ENCODE results near the gene CCL19.

CCL19 gene

GRCh38 chr9:34689512-34689911, 1.6 kb downstream of the CCL19 start:
- Histone ChIP-seq H3K27me3 (no peaks in the 10 kb centered on the region), H3K36me3 (peaks cover 0 to under 1% (median 0%) of the 10 kb centered on the region in 3 donors), H3K9me3 (no peaks in the 10 kb centered on the region), H3K27ac (no peak overlapping the region), H3K4me1 (peaks cover 0 to 56% (median 31%) of the 10 kb centered on the region in 4 donors), H3K4me3 (no peak overlapping the region)
- TF ChIP-seq, protein P1, sequence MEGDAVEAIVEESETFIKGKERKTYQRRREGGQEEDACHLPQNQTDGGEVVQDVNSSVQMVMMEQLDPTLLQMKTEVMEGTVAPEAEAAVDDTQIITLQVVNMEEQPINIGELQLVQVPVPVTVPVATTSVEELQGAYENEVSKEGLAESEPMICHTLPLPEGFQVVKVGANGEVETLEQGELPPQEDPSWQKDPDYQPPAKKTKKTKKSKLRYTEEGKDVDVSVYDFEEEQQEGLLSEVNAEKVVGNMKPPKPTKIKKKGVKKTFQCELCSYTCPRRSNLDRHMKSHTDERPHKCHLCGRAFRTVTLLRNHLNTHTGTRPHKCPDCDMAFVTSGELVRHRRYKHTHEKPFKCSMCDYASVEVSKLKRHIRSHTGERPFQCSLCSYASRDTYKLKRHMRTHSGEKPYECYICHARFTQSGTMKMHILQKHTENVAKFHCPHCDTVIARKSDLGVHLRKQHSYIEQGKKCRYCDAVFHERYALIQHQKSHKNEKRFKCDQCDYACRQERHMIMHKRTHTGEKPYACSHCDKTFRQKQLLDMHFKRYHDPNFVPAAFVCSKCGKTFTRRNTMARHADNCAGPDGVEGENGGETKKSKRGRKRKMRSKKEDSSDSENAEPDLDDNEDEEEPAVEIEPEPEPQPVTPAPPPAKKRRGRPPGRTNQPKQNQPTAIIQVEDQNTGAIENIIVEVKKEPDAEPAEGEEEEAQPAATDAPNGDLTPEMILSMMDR (IDR thresholded peaks at IDR 0.05): no peak
- DNase-seq: no peak
- intact Hi-C loops (cut with DNase I; ENCODE audit: low total_unique reads): no loop called here

DNA sequence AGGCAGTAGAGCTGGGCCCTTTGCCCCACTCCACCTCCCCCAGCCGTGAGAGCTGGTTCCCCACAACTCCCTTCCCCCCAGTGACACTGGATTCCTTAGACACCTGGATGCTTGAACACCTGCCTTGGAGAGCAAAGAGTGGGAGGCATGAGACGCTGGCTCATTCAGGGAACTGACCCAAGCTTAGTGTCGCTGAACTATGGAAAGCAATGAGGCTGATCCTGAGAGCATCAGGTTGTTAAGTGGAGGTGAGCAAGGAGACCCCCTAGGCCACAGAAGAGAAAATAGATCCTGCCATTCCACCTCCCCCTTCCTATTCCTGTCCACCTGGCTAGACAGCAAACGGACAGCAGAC, 2.0 kb downstream of the CCL19 start:
- no peaks in the 10 kb centered on the region for H3K27me3 ChIP-seq
- no peaks in the 10 kb centered on the region for H3K9me3 ChIP-seq
- no peak overlapping the region for H3K4me3 ChIP-seq
- DNase-seq: no peak
- TF ChIP-seq, protein P1 (IDR thresholded peaks at IDR 0.05): no peak
- intact Hi-C loops (cut with DNase I; ENCODE audit: low total_unique reads): no loop called here
- H3K27ac ChIP-seq: no peak overlapping the region
- H3K4me1 ChIP-seq: peaks cover 0 to 56% (median 31%) of the 10 kb centered on the region in 4 donors
- peaks cover 0 to 4% (median 0%) of the 10 kb centered on the region in 3 donors for H3K36me3 ChIP-seq

DNA sequence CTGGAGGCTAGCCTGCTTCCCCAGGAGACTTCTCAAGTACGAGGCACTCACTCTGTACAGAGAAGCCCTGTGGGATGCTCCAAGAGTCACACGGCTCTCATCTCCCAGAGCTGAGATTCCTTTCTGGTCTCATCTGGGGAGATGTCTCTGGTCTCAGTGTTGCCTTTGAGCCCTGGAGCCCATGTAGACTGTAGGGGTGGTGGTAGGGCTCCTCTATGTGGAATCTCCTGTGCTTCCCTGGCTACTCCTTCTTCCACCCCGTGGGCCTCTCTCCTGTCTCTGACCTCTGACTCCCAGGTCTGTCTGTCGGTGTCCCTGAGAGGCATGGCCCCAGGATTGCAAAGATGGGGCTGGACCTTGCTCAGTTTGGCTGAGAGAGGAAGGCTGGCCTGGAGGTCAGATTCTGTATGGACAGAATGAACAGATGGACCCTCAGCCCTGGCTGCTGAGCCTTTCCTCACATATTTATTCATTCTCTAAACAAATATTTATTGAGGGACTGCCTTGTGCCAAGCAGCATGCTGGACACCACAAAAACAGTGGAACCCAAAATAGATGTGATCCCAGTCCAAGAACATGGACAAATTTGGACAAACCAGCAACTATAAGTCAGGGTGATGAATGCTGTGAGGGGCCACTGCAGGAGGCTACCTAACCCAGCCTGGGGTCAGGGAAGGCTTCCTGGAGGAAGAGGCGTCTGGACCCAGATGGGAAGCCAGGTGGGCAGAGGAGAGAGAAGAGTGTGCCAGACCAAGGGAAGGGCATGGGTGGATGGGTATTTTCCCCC, 2.6 kb downstream of the CCL19 start:
- intact Hi-C loops (cut with DNase I; ENCODE audit: low total_unique reads): no loop called here

GRCh38 chr9:34687276-34688030, 3.6 kb downstream of the CCL19 start:
- Histone ChIP-seq H3K9me3 (no peaks in the 10 kb centered on the region), H3K27ac (no peak overlapping the region), H3K4me3 (no peak overlapping the region), H3K36me3 (peaks cover 0 to 10% (median 0%) of the 10 kb centered on the region in 3 donors), H3K27me3 (no peaks in the 10 kb centered on the region), H3K4me1 (peaks cover 0 to 56% (median 31%) of the 10 kb centered on the region in 4 donors)
- no peak for DNase-seq
- TF ChIP-seq, protein P1 (IDR thresholded peaks at IDR 0.05): no peak
- intact Hi-C loops (cut with DNase I; ENCODE audit: low total_unique reads): no loop called here

More for the DNA sequence above, 2.6 kb downstream of the CCL19 start:
- no peak overlapping the region for H3K4me3 ChIP-seq
- DNase-seq: no peak
- no peaks in the 10 kb centered on the region for H3K27me3 ChIP-seq
- H3K4me1 ChIP-seq: peaks cover 0 to 56% (median 31%) of the 10 kb centered on the region in 4 donors
- H3K9me3 ChIP-seq: no peaks in the 10 kb centered on the region
- TF ChIP-seq, protein P1 (IDR thresholded peaks at IDR 0.05): no peak
- H3K27ac ChIP-seq: no peak overlapping the region
- H3K36me3 ChIP-seq: peaks cover 0 to 4% (median 0%) of the 10 kb centered on the region in 3 donors

- H3K9me3 ChIP-seq: no peaks in the 10 kb centered on the region
- intact Hi-C loops (cut with DNase I; ENCODE audit: low total_unique reads): no loop called here
- peaks cover 0 to 56% (median 31%) of the 10 kb centered on the region in 4 donors for H3K4me1 ChIP-seq
- DNase-seq: no peak
- H3K36me3 ChIP-seq: peaks cover 0 to 14% (median 0%) of the 10 kb centered on the region in 3 donors
- H3K4me3 ChIP-seq: no peak overlapping the region
- TF ChIP-seq, protein P1 (IDR thresholded peaks at IDR 0.05): no peak
- H3K27me3 ChIP-seq: no peaks in the 10 kb centered on the region
- no peak overlapping the region for H3K27ac ChIP-seq
Measured at GRCh38 chr9:34686732-34687131, 4.3 kb downstream of the CCL19 start.
